Kidney epithelial cell (primary cell): ENCODE data around the gene CLCN2. TPM values are rescaled to one million over a fixed set of nuclear protein-coding genes. Genes with fewer than 3 reads are reported as not detected.

Experiments
- DNase-seq: peaks from one replicate; pipeline ENCODE4 v3.0.0-alpha.2; 2010; ENCODE audit warnings: low read depth
- H3K27me3 ChIP-seq: 2 replicates; pipeline ENCODE4 v1.6.0; 2011; ENCODE audit warnings: low read length; ENCODE audit not compliant: control insufficient read depth, insufficient read depth
- H3K36me3 ChIP-seq: 2 replicates; pipeline ENCODE4 v1.5.1; 2011; ENCODE audit warnings: low read length; ENCODE audit not compliant: control insufficient read depth, insufficient read depth
- H3K4me3 ChIP-seq: 2 replicates; pipeline ENCODE4 v1.5.1; 2011; ENCODE audit warnings: low read depth, mild to moderate bottlenecking, control low read depth, low read length
- CTCF ChIP-seq: IDR thresholded peaks from 2 replicates; pipeline ENCODE4 v1.5.1; 2011; ENCODE audit warnings: mild to moderate bottlenecking, moderate library complexity, low read length, control low read depth, inconsistent platforms; ENCODE audit not compliant: insufficient read depth, poor library complexity, severe bottlenecking
- total RNA-seq: library from RNA; depleted of rRNA; stranded (reverse); fragments of >200 nt; gene quantifications from 2 replicates; pipeline ENCODE4 v1.2.3, GENCODE V29; 2015

The CLCN2 gene
- total RNA-seq, 1 donor from 2014 or later: 2.6 TPM

GRCh38 chr3:184337399-184337714, 24.0 kb downstream of the CLCN2 start, which contains the start of gene FAM131A:
FAM131A (plus strand) TSS chr3:184337600; CDS start chr3:184337631, 31 bp downstream.
- peak within 1 kb of the TSS; percentile 61 for H3K4me3 ChIP-seq
- no peak for DNase-seq
- no peaks in the 10 kb centered on the region for H3K27me3 ChIP-seq
- peaks cover 10% of the 10 kb centered on the region for H3K36me3 ChIP-seq
- no peak for TF ChIP-seq CTCF

GRCh38 chr3:184336547-184337398, 24.6 kb downstream of the CLCN2 start:
- DNase-seq: no peak
- TF ChIP-seq CTCF: no peak
- Histone ChIP-seq H3K36me3 (peaks cover 11% of the 10 kb centered on the region), H3K4me3 (peak overlapping the region; percentile 61), H3K27me3 (no peaks in the 10 kb centered on the region)

GRCh38 chr3:184335661-184336546, 25.5 kb downstream of the CLCN2 start:
- no peak for DNase-seq
- Histone ChIP-seq H3K36me3 (peaks cover 11% of the 10 kb centered on the region), H3K27me3 (no peaks in the 10 kb centered on the region), H3K4me3 (peak overlapping the region; percentile 61)
- no peak for TF ChIP-seq CTCF

GRCh38 chr3:184335291-184335660, 26.1 kb downstream of the CLCN2 start:
- Histone ChIP-seq H3K4me3 (no peak overlapping the region), H3K27me3 (no peaks in the 10 kb centered on the region), H3K36me3 (peaks cover 11% of the 10 kb centered on the region)
- TF ChIP-seq CTCF: no peak
- no peak for DNase-seq

GRCh38 chr3:184334470-184335158, 26.8 kb downstream of the CLCN2 start:
- Histone ChIP-seq H3K27me3 (no peaks in the 10 kb centered on the region), H3K36me3 (peaks cover 11% of the 10 kb centered on the region), H3K4me3 (no peak overlapping the region)
- no peak for TF ChIP-seq CTCF
- peak; percentile 70 for DNase-seq
